GM12892 (cell line): ENCODE data around the gene LDHB.

Experiments used
- POLR2A ChIP-seq: IDR thresholded peaks from 2 replicates; pipeline ENCODE4 v1.6.1; 2011; ENCODE audit warnings: low read depth, low read length, control low read depth
- POLR2AphosphoS5 ChIP-seq: IDR thresholded peaks from 2 replicates; pipeline ENCODE4 v1.6.1; 2011; ENCODE audit warnings: low read depth, low read length, control low read depth
- TAF1 ChIP-seq: IDR thresholded peaks from 2 replicates; pipeline ENCODE4 v1.6.1; 2011; ENCODE audit warnings: low read depth, mild to moderate bottlenecking, control low read depth, low read length, borderline replicate concordance

DNA sequence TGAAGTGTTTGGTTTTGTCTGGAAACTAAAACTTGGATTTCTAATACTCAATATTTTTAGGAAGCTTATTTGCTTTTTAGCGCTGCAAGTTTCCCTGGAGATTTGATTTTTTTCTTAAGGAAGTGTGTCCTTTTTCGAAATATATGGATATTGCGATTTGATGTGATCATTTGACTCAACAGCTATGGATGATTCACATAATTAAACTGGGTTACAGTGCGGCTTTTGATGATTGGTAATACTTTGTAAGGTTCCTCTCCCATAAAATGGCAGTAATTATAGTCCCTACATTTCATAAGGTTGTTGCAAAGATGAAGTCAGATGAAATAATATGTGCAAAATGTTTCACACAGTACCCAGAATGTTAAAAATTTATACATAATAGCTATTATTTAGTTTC is 13.1 kb downstream of the LDHB start:
- TF ChIP-seq POLR2A (no peak), POLR2AphosphoS5 (no peak), TAF1 (no peak)
